OCI-LY7 (cell line): Measurements from ENCODE around the gene PTPRO.

Experiments used
- CTCF ChIP-seq: fragments of 200-600 bp; sonication (generic); conservative IDR thresholded peaks from 2 replicates; pipeline ENCODE4 v1.5.1; 2014; ENCODE audit warnings: mild to moderate bottlenecking, antibody characterized with exemption, low read length, moderate library complexity, mixed read lengths
- EZH2phosphoT487 ChIP-seq: fragments of 200-600 bp; sonication (generic); IDR thresholded peaks from 2 replicates; pipeline ENCODE4 v1.6.1; 2018; ENCODE audit warnings: low read depth, borderline replicate concordance, mild to moderate bottlenecking, mixed run types, antibody characterized with exemption, low read length, moderate library complexity, mixed read lengths

- TF ChIP-seq CTCF (no peak), EZH2phosphoT487 (no peak)
These were observed 1.2 kb downstream of the PTPRO start for GRCh38 chr12:15323480-15323879.
